Measurements from ENCODE around the gene RBMX. TPM values are rescaled to one million over a fixed set of nuclear protein-coding genes. Genes with fewer than 3 reads are reported as not detected.

RBMX gene
- total RNA-seq, 4 donors from 2014 or later, result 158 to 212 (median 189) TPM

- TF ChIP-seq CTCF (IDR thresholded peaks at IDR 0.05; ENCODE audit: low read depth), result no peak
These were observed 24.0 kb downstream of the RBMX start for GRCh38 chrX:136856551-136856950.

- TF ChIP-seq CTCF (IDR thresholded peaks at IDR 0.05; ENCODE audit: low read depth), result no peak
These were observed 24.5 kb downstream of the RBMX start for GRCh38 chrX:136856050-136856449.

GRCh38 chrX:136851526-136851925, 29.0 kb downstream of the RBMX start:
- TF ChIP-seq CTCF (IDR thresholded peaks at IDR 0.05; ENCODE audit: low read depth), result no peak

- TF ChIP-seq CTCF (IDR thresholded peaks at IDR 0.05; ENCODE audit: low read depth), result no peak
These were observed 29.9 kb downstream of the RBMX start for GRCh38 chrX:136850441-136851175.

- no peak for TF ChIP-seq CTCF (IDR thresholded peaks at IDR 0.05; ENCODE audit: low read depth)
These were observed 31.1 kb downstream of the RBMX start for GRCh38 chrX:136849395-136849794.

- TF ChIP-seq CTCF (IDR thresholded peaks at IDR 0.05; ENCODE audit: low read depth), result no peak
These were observed 32.7 kb downstream of the RBMX start for GRCh38 chrX:136847874-136848273.

- no peak for TF ChIP-seq CTCF (IDR thresholded peaks at IDR 0.05; ENCODE audit: low read depth)
These were observed 41.3 kb downstream of the RBMX start for GRCh38 chrX:136839196-136839595.
